Stimulated activated CD8-positive, alpha-beta memory T cell treated with anti-CD3 and anti-CD28 coated beads, Interleukin-4, amount 100 ng/mL, for 4 hours (primary cell): ENCODE data around the gene MYBPH.

Experiments used
- DNase-seq, 2 donors: peaks; one replicate each; pipeline ENCODE4 v3.0.0-alpha.2; 2020; ENCODE audit warnings: low read depth in 2 of 2, low spot score in 1 of 2

Gene MYBPH

DNA sequence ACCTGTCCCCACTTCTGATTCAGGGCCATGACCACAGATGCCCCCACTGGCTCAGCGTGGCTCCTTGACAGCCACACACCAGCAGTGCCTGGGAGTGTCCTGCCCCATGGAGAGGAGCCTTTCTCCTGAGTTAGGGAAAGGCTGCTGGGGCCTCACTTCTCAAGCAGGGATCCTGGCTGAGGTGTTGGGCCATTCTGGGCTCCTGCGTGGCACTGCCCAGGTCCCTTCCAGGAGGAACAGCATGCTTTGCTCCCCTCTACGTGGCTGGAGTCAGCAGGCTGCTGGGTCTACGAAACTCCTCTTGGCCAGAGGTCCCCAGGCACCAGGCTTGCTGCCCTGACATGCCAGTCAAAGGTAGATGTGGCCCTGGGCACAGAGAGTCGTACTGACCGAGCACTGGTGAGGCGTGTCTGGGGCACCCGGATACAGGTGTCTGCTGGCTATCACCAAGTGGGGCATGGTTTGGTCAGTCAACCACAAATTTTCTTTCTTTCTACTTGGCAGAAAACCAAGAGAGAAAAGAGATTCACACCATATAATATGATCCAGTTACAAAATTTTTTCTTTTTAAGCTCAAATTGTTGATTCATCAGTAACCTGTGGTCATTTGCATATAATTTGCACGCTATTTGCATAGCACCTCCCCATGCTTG lies 44.0 kb downstream of the MYBPH start:
- no peak for DNase-seq

DNA sequence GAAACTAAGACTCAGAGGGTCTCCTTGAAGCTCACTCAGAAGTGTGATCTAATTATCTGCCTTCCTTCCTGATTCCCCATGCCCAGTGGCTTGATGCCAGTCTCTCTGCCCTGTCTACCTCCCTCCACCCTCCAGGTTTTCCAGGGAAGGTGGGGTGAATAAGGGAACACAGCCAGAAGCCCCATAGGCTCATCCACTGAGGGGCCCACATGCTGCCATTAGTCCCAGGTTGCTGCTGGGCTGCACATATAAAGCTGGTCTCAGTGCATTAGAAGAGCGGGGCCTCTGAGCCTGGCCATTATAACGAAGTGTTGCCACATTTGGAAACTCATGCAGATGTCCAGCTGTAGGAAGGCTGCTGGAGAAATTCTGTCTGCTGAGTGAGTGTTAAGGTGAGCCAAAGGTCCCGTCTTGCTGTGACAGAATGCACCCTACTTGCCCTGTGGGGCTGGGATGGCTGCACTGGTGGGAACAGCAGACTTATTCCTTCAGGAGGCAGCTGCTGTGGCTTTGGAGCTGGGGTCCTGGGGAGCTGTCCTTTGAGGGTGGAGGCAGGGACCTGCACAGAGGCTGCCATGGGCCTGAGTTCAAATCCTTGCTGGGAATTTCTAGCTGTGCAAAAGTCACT lies 45.2 kb downstream of the MYBPH start:
- no peak for DNase-seq

DNA sequence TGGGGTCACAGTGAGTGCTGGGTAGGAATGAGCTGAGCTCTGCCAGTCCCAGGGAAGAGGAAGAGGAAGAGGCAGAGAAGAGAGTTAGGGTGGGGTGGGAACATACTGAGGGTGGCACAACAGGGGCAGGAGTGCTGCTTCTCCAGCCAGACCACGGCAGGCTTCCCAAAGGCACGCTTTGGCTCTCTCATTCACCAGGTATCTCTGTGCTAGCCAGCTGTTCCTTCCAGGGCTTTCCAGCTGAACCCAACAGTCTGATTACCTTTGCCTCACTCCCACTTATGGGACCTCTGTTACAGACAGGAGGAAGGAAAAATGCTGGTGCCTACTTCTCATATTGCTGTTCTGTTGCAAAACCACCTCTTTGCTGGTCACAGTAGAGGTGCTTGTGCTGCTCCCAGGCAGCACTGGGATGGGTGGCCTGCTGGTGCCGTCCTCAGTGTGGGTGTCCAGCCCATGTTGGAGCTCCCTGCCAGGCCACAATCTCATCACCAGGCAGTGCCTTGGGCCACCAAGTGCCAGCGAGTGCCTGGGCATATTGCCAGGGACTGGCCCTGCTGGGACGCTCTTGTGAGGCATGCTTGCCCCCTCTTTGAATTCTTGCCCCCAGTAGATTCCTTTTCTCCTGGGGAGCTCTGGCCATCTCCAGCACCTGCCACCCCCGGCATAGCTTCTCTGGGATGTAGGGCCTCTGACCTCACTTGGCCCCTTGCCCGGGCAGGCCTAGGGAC lies 46.0 kb downstream of the MYBPH start:
- DNase-seq: no peak

DNA sequence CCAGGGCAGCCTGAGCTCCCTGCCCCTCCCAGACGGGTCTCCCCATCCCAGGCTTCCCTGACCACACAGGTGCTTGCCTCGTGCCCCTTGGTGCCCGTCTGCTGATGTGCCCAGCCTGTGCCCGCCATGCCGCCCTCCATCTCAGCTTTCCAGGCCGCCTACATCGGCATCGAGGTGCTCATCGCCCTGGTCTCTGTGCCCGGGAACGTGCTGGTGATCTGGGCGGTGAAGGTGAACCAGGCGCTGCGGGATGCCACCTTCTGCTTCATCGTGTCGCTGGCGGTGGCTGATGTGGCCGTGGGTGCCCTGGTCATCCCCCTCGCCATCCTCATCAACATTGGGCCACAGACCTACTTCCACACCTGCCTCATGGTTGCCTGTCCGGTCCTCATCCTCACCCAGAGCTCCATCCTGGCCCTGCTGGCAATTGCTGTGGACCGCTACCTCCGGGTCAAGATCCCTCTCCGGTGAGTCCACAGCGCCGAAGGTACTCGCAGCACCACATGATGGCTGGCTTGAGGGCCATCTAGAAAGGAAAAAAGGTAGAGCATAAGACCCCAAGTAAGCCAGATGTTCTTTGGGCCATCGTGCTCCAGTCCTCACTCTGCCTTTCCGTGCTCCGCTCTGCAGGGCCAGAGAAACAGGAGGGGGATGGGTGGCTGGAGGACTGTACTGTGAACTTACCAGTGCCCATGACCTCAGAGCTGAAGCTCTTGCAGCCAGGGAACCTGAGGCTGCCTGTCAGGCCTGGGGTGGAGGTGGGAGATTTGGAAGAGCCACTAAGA lies 46.7 kb downstream of the MYBPH start:
- no peak for DNase-seq

DNA sequence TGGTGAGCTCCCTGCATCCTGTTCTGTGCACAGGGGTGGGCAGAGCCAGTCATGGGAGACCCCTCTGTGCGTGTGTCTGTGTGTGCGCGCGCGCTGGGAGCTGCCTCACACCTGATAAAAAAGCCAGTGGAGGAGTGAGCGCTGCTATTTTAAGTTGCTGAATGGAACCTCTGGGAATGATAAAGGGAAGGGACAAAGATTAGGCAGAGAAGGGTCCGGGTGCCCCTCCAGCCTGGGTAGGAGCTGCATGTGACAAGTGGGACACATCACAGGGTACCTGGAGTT lies 47.3 kb downstream of the MYBPH start:
- DNase-seq: no peak

DNA sequence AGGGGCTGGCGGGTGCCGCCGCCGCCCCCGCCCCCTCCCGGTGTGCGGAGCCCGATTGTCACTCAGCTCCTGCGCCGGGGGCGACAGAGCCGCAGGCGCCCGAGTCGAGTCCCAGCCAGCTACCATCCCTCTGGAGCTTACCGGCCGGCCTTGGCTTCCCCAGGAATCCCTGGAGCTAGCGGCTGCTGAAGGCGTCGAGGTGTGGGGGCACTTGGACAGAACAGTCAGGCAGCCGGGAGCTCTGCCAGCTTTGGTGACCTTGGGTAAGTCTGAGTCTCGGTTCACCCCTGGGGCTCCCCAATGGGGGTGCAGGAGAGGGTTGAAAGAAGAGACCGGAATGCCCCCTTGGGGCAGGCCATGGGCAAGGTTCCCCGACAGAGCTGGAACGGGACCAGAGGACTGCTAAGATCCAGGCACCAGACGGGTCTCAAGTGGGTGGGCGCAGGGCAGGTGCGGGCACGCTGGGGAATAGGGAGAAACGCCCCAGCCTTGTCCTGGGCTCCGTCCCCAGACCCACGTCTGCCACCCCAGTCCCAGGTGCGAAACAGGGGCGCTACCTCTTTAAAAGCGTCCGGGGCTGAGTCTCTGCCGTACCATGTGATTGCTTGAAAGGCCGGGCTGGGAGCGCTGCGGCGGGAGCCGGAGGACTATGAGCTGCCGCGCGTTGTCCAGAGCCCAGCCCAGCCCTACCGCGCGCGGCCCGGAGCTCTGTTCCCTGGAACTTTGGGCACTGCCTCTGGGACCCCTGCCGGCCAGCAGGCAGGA lies 47.8 kb downstream of the MYBPH start, which contains the start of gene ADORA1:
Gene ADORA1 (plus strand): TSS at position 61 of the 765 bp plus-strand sequence. CDS start 1,116 bp downstream, outside the sequence.
- DNase-seq: no peak

DNA sequence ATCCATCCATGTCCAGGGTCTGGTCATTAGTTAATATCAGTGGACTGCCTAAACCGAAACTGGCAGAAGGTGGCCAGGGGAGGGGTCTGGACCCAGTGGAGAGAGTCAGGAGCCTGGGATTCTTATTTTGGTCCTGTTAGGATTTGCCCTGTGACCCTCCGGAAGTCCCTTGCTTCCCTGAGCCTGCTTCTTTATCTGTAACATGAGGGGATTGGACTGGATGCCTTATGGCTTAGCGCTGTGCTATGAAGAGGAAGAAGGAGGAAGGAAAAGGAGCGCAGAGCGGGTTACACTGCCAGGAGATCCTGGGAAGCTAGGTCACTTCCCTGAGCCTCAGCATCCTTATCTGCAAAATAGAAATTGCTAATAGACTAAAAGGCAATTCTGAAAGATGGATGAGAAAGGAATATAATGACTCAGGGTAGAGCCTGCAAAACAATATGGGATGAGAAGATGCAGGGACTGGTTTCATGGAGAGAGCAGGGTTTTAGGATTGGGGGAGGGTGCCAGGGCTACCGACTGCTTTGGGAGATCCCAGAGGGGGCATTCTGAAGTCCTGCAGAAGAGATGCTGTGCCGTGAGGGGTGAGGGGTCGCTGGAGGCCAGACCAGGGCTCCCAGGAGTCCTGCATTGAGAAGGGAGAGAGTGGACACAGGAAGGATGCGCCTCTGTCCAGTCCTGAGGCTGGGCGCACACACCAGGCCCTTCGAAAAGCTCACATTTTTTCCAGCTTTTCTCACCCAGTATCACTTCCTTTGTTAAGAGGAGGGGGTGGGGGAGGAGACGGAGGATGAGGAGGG lies 48.6 kb downstream of the MYBPH start:
- no peak for DNase-seq

DNA sequence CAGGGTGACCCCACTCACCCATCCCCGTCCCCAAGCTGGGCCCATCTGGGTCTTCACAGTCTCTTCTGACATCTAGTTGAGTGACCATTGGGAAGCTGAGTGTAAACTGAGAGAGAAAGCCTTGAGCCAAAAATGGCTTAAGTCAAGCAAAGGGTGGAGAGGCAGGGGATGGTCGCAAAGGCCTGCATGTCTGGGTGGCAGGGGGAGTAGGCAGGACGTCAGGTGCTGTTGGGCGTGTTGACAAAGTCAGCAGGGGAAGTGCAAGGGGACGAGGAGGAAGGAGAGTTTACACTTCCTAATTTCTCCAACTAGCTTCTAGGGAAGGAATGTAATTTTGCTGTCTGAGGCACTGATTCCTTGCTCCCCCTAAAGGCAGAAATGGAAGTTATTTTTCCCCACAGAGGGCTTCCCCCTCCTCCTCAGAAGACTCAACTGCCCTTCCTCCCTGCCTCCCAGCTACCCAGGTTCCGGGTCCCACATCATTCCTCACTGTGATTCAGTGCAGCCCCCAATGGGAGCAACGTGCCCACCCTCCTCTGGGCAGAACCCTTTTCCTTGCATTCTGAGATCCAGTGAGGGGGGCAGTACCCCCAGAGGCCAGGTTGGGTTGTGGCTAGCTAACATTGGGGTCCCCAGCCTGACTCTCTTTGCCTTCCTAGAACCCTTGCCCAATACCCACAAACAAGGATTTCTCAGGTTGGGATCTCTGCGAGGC lies 49.3 kb downstream of the MYBPH start:
- DNase-seq: no peak

DNA sequence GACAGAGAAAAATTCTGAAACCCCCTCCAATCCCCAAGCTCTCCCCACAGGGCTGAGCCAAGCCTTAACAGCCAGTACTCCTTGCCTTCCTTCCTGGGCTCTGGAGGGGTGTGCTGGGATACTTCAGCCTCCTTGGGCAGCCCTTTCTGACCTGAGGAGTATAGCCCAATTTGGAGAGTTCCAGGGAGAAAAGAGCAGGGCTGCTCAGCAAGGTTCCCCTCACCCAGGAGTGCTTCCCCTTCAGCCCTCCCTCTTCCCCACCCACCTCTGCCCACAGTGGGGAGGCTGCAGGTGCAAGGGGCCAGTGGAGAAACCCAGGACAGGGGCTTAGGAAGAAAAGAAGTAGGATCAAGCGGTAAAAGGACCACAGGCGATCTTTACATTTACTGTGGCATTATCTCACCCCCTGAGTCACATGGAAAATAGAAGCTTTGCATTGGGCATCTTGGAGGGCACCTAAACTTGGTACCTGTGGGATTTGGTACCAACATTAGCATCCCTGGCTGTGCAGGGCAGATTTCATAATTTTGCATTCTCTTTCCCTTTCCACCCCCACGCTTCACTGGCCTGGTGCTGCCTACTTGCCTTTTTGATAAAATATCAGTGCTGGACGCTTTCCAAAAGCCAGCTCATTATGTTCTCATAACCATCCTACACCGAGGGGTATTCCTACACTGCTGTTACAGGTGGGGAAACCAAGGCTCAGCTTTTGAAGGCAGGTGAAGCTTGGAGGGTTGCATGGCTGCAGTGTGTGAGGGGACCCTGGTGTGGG lies 50.9 kb downstream of the MYBPH start:
- no peak for DNase-seq

DNA sequence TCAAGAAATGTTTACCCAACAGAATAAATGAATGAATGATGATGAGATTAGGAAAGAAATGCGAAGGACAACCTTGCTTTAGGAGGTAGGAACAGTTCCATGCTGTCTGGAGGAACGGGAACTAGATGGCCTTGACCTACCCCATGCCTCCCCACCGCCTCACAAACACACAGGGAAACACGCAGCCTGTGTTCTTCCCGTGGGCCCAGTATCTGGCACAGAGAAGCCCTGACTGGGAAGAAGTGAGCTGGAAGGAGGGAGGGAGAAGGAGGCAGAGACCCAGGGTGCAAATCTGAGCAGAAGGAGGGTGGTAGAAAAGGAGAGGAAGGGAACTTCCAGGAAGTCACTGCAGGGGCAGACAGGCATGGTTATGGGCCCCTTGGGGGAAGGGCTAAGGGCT lies 51.6 kb downstream of the MYBPH start:
- no peak for DNase-seq

DNA sequence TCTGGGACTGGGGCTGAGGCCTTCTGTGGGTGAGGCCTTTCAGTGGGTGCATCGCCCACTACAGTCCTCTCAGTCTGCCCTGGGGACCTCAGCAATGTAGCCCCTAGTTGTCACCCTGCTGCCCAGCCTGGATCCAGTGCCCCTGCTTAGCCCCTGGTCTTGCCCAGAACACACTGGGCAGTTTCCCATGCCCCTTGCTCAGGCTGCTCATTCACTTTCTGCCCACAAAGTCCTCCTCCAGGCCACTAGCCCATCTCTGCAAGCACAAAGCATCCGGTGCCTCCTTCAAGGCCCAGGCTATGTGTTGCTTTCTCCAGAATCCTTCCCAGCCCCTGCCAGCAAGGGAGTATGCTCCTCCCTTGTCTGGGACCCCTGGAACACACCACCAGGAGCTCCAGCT lies 53.5 kb downstream of the MYBPH start:
- DNase-seq: no peak

DNA sequence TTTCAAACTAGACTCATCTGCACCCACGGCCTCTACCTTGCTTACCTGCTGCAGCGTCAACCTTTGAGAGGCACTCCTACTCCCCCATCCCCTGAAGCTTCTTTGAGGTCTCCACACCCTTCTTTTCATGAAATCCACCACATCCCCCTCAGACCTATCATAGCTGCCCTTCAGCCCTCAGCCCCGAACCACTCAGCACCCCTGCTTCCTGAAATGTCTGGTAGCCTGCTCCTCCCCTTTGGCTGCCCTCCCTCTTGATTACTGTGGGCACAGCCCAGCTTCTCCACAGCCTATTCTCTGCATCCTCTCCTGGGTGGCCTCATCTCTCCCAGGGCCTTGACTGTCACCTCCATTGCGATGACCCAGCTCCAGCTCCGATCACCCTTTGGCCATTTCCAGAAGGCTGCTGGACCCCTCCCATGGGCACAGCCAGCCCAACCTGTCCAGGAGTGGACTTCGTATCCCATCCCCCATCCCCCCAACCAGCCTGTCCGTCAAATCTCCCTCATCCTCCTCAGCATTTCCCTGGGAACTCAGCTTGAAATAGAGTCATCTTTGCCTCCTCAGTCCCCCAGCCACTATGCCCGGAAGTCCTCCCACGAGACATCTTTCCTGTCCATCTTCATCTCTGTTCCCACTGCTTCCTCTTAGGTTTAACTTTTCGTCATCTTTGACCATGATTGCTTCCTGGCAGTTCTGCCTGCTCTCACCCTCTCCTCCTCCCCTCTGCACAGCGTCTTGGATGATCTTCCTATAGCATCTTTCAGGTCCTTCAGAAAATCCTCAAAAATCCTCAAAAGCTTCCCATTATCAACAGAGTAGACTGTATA lies 54.2 kb downstream of the MYBPH start:
- no peak for DNase-seq

DNA sequence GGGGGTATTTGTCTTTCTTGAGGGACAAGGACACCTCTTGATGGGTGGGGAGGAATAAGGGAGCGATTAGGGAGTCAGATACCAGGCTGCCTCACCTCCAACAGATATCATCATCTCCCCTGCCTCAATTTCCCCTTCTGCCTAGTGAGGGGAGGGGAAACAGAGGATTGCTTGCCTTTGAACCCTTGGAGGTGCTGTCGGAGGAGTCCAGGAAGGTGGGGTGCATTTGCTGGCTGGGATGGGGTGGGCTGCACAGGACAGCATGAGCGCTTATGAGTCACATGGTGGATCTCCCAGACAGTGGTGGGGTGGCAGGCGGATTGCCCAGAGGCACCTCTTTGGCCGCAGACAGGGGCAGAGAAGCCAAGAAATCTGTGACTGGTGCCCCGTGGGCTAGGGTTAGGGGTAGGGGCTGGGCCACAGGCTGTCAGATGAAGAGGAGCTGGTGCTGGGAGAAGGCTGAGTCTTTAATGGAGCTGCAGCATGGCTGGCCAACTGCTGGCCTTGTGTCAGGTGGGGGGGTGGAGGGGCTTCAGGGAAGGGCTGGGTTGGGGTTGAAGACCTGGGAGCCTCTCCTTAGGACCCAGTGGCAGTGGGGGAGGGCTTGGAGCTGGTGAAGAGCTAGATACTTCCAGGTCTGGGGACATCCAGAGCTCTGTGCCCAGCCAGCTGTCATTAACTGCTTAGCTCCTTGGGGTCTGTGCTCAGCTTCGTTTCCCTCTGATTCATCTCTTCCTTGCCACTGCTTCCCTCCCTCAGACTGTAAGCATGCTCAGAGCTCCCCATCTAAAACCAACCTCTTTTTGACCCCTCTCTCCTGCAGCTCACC lies 55.1 kb downstream of the MYBPH start:
- no peak for DNase-seq
